CD4-positive, alpha-beta T cell (primary cell): Measurements from ENCODE around the gene DIS3L2. TPM values are rescaled to one million over a fixed set of nuclear protein-coding genes. Genes with fewer than 3 reads are reported as not detected.

ENCODE experiments used
- ATAC-seq: fragments of 200-7000 bp; cut with Tn5 transposase; one replicate; pipeline ENCODE4 v1.10.0; 2022; ENCODE audit warnings: mild to moderate bottlenecking; ENCODE audit not compliant: poor library complexity
- CTCF ChIA-PET: fragments of 350-600 bp; sonication (Branson Sonifier 250); formaldehyde crosslinking; loops from one replicate; lab custom pipeline; 2021; ENCODE audit warnings: antibody characterized with exemption, inconsistent platforms; lab: Charles Lee
- POLR2A ChIA-PET: fragments of 350-600 bp; sonication (Branson Sonifier 250); formaldehyde crosslinking; loops from one replicate; lab custom pipeline; 2021; ENCODE audit warnings: antibody characterized with exemption, inconsistent platforms; lab: Charles Lee
- DNase-seq, 14 experiments: peaks; one replicate each; pipeline ENCODE4 v3.0.0-alpha.2; 2013 to 2020; ENCODE audit warnings: mixed read lengths in 2 of 14
- H3K27ac ChIP-seq, 2 donors: one replicate each; pipeline versions ENCODE4 v1.5.1 to v1.7.0; 2013; ENCODE audit warnings: low read length in 2 of 2, low read depth in 1 of 2, mild to moderate bottlenecking in 1 of 2
- H3K27me3 ChIP-seq, 2 experiments: 1 replicate in 1 of 2; 2 replicates in 1 of 2; pipeline versions ENCODE4 v1.6.1 to v1.7.0; 2013; ENCODE audit warnings: low read length in 2 of 2, control low read depth in 1 of 2, mild to moderate bottlenecking in 1 of 2, moderate library complexity in 1 of 2; ENCODE audit not compliant: insufficient read depth in 2 of 2, control insufficient read depth in 1 of 2
- H3K36me3 ChIP-seq: one replicate; pipeline ENCODE4 v1.6.1; 2013; ENCODE audit warnings: low read length, control low read depth; ENCODE audit not compliant: insufficient read depth
- H3K4me1 ChIP-seq: one replicate; pipeline ENCODE4 v1.6.1; 2013; ENCODE audit warnings: low read length, control low read depth; ENCODE audit not compliant: insufficient read depth
- H3K4me3 ChIP-seq: one replicate; pipeline ENCODE4 v1.5.1; 2013; ENCODE audit warnings: mild to moderate bottlenecking, low read length, moderate library complexity
- H3K9me3 ChIP-seq, 2 experiments: 1 replicate in 1 of 2; 2 replicates in 1 of 2; pipeline versions ENCODE4 v1.6.1 to v1.7.0; 2013; ENCODE audit warnings: low read length in 2 of 2, mild to moderate bottlenecking in 2 of 2, control low read depth in 1 of 2, moderate library complexity in 1 of 2; ENCODE audit not compliant: control insufficient read depth in 1 of 2, insufficient read depth in 1 of 2
- H3K27ac Mint-ChIP-seq: one replicate; pipeline ENCODE4 v1.8.0; 2020; ENCODE audit warnings: mixed read lengths
- H3K27me3 Mint-ChIP-seq: one replicate; pipeline ENCODE4 v1.8.0; 2021; ENCODE audit warnings: mixed read lengths
- H3K36me3 Mint-ChIP-seq: one replicate; pipeline ENCODE4 v1.8.0; 2021; ENCODE audit warnings: low read depth, mixed read lengths
- H3K4me1 Mint-ChIP-seq: one replicate; pipeline ENCODE4 v1.8.0; 2021; ENCODE audit warnings: low read depth, mixed read lengths
- H3K4me3 Mint-ChIP-seq: one replicate; pipeline ENCODE4 v1.8.0; 2020; ENCODE audit warnings: mild to moderate bottlenecking, mixed read lengths
- H3K9me3 Mint-ChIP-seq: one replicate; pipeline ENCODE4 v1.8.0; 2020; ENCODE audit warnings: mixed read lengths
- intact Hi-C, 2 experiments: fragments of 100-400 bp; cut with DNase I in 1 of 2; cut with micrococcal nuclease in 1 of 2; formaldehyde crosslinking; loops; one replicate each; pipeline versions ENCODE4 v1.15.1 to v1.9.0; 2023 to 2025; cut with DNase I, micrococcal nuclease
- total RNA-seq, 174 experiments: library from RNA in 2 of 174; stranded (reverse) in 2 of 174; gene quantifications; one replicate each; pipeline ENCODE4 v1.2.3 and lab custom pipeline; 2021 to 2026
- TF ChIP-seq, protein P1 (sequence below): fragments of 200-600 bp; IDR thresholded peaks from one replicate; pipeline ENCODE4 v1.8.0; 2022; ENCODE audit warnings: antibody characterized with exemption, mild to moderate bottlenecking

Gene DIS3L2
- total RNA-seq, 2 experiments from 2014 or later: 59.8 to 62.9 TPM

- H3K4me3 Mint-ChIP-seq: no peak overlapping the region
- CTCF ChIA-PET: no interaction called here
- H3K36me3 Mint-ChIP-seq: peaks cover 94% of the 10 kb centered on the region
These were observed 135.7 kb downstream of the DIS3L2 start for GRCh38 chr2:232097260-232097659.

GRCh38 chr2:232097758-232098157, 136.2 kb downstream of the DIS3L2 start:
- intact Hi-C loops: no loop called here
- H3K4me3 Mint-ChIP-seq: no peak overlapping the region
- peaks cover 15% of the 10 kb centered on the region for H3K9me3 Mint-ChIP-seq
- Histone ChIP-seq H3K4me1 (peaks cover 4% of the 10 kb centered on the region), H3K27me3 (no peaks in the 10 kb centered on the region), H3K9me3 (peaks cover 0 to 23% of the 10 kb centered on the region in 2 experiments), H3K36me3 (peaks cover 19% of the 10 kb centered on the region), H3K4me3 (no peak overlapping the region), H3K27ac (no peak overlapping the region)
- ChIA-PET POLR2A (no interaction called here), CTCF (no interaction called here)
- TF ChIP-seq, protein P1, sequence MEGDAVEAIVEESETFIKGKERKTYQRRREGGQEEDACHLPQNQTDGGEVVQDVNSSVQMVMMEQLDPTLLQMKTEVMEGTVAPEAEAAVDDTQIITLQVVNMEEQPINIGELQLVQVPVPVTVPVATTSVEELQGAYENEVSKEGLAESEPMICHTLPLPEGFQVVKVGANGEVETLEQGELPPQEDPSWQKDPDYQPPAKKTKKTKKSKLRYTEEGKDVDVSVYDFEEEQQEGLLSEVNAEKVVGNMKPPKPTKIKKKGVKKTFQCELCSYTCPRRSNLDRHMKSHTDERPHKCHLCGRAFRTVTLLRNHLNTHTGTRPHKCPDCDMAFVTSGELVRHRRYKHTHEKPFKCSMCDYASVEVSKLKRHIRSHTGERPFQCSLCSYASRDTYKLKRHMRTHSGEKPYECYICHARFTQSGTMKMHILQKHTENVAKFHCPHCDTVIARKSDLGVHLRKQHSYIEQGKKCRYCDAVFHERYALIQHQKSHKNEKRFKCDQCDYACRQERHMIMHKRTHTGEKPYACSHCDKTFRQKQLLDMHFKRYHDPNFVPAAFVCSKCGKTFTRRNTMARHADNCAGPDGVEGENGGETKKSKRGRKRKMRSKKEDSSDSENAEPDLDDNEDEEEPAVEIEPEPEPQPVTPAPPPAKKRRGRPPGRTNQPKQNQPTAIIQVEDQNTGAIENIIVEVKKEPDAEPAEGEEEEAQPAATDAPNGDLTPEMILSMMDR: no peak
- H3K4me1 Mint-ChIP-seq: no peaks in the 10 kb centered on the region
- no peak overlapping the region for H3K27ac Mint-ChIP-seq
- H3K36me3 Mint-ChIP-seq: peaks cover 92% of the 10 kb centered on the region
- H3K27me3 Mint-ChIP-seq: no peaks in the 10 kb centered on the region
- no peak for DNase-seq
- no peak for ATAC-seq

More at GRCh38 chr2:232097260-232097659, 135.7 kb downstream of the DIS3L2 start:
- H3K27me3 Mint-ChIP-seq: no peaks in the 10 kb centered on the region
- no peaks in the 10 kb centered on the region for H3K27me3 ChIP-seq
- H3K27ac ChIP-seq: no peak overlapping the region
- TF ChIP-seq, protein P1: no peak
- peaks cover 4% of the 10 kb centered on the region for H3K4me1 ChIP-seq
- DNase-seq (no peak), ATAC-seq (no peak)
- intact Hi-C loops: no loop called here
- peaks cover 0 to 23% of the 10 kb centered on the region in 2 experiments for H3K9me3 ChIP-seq
- no peaks in the 10 kb centered on the region for H3K4me1 Mint-ChIP-seq
- H3K27ac Mint-ChIP-seq: no peak overlapping the region
- POLR2A ChIA-PET: no interaction called here
- H3K36me3 ChIP-seq: peaks cover 19% of the 10 kb centered on the region
- no peak overlapping the region for H3K4me3 ChIP-seq
- H3K9me3 Mint-ChIP-seq: peaks cover 15% of the 10 kb centered on the region

GRCh38 chr2:232102380-232102779, 140.9 kb downstream of the DIS3L2 start:
- Mint-ChIP-seq H3K36me3 (peaks cover 66% of the 10 kb centered on the region), H3K9me3 (no peaks in the 10 kb centered on the region), H3K4me3 (no peak overlapping the region), H3K27ac (no peak overlapping the region), H3K4me1 (no peaks in the 10 kb centered on the region), H3K27me3 (no peaks in the 10 kb centered on the region)
- Histone ChIP-seq H3K36me3 (peaks cover 6% of the 10 kb centered on the region), H3K4me3 (no peak overlapping the region), H3K9me3 (peaks cover 0 to 8% of the 10 kb centered on the region in 2 experiments), H3K4me1 (peaks cover under 1% of the 10 kb centered on the region), H3K27me3 (no peaks in the 10 kb centered on the region), H3K27ac (no peak overlapping the region)
- intact Hi-C loops: no loop called here
- ATAC-seq (no peak), DNase-seq (no peak)
- POLR2A ChIA-PET: no interaction called here
- TF ChIP-seq, protein P1: no peak
- CTCF ChIA-PET: no interaction called here
